ENCODE measurements around the gene PDE3A.
"Not testable (repeated sequence)": the region's sequence is repeated elsewhere in the genome, so short reads cannot be mapped to it uniquely, and the experiment has no call there.

Gene PDE3A

GRCh38 chr12:20604408-20605067, 236.2 kb downstream of the PDE3A start:
- no peak for DNase-seq (ENCODE audit: extremely low read depth, low read depth)
- TF ChIP-seq, protein P1, sequence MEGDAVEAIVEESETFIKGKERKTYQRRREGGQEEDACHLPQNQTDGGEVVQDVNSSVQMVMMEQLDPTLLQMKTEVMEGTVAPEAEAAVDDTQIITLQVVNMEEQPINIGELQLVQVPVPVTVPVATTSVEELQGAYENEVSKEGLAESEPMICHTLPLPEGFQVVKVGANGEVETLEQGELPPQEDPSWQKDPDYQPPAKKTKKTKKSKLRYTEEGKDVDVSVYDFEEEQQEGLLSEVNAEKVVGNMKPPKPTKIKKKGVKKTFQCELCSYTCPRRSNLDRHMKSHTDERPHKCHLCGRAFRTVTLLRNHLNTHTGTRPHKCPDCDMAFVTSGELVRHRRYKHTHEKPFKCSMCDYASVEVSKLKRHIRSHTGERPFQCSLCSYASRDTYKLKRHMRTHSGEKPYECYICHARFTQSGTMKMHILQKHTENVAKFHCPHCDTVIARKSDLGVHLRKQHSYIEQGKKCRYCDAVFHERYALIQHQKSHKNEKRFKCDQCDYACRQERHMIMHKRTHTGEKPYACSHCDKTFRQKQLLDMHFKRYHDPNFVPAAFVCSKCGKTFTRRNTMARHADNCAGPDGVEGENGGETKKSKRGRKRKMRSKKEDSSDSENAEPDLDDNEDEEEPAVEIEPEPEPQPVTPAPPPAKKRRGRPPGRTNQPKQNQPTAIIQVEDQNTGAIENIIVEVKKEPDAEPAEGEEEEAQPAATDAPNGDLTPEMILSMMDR (IDR thresholded peaks at IDR 0.05; ENCODE audit: low read depth, low read length, missing control alignments): no peak
- H3K4me3 ChIP-seq (replicated peaks; ENCODE audit: low read depth, low read length): no peak overlapping the region

DNA sequence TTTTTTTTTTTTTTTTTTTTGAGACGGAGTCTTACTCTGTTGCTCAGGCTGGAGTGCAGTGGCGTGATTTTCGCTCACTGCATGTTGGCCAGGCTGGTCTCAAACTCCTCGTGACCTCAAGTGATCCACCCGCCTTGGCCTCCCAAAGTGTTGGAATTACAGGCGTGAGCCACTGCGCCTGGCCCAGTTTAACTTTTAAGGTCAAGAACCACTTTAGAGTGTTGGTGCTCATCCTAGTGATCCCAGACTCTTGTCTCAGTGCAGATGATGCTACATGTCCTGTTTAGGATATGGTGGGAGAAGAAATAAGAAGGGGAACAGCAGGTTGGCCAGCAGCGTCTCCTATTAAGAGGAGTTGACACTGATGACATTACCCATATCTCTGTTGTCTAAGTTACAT, 246.7 kb downstream of the PDE3A start:
- not testable (repeated sequence) for H3K4me3 ChIP-seq (replicated peaks; ENCODE audit: low read depth, low read length); DNase-seq (ENCODE audit: extremely low read depth, low read depth)

DNA sequence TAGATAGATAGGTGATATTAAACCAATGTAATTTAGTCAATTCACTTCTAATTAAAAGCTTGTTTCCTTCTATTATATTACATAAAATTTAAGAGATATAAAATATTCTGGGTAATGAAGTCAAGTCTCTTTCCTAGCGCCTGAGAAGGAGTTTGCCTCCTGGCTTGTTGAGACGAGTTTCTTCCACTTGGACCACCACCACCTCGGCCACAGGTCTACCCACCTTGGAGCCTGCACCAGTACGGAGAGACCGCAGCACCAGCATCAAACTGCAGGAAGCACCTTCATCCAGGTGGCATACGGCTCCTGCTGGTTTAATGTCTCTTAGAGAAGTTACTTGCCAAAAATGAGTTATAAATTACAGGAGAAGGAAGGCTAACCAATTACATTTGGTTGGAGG, 247.8 kb downstream of the PDE3A start:
- DNase-seq (ENCODE audit: extremely low read depth, low read depth): no peak
- H3K4me3 ChIP-seq (replicated peaks; ENCODE audit: low read depth, low read length): no peak overlapping the region

GRCh38 chr12:20620261-20620660, 251.9 kb downstream of the PDE3A start:
- DNase-seq (ENCODE audit: extremely low read depth, low read depth): no peak
- TF ChIP-seq, protein P1 (IDR thresholded peaks at IDR 0.05; ENCODE audit: low read depth, low read length, missing control alignments): no peak
- no peak overlapping the region for H3K4me3 ChIP-seq (replicated peaks; ENCODE audit: low read depth, low read length)

More for the DNA sequence above, 247.8 kb downstream of the PDE3A start:
- TF ChIP-seq, protein P1 (IDR thresholded peaks at IDR 0.05; ENCODE audit: low read depth, low read length, missing control alignments): no peak

- no peak overlapping the region for H3K4me3 ChIP-seq (replicated peaks; ENCODE audit: low read depth, low read length)
- TF ChIP-seq, protein P1 (IDR thresholded peaks at IDR 0.05; ENCODE audit: low read depth, low read length, missing control alignments): peak; percentile 55
- no peak for DNase-seq (ENCODE audit: extremely low read depth, low read depth)
These were observed 256.4 kb downstream of the PDE3A start for GRCh38 chr12:20624718-20625117.

DNA sequence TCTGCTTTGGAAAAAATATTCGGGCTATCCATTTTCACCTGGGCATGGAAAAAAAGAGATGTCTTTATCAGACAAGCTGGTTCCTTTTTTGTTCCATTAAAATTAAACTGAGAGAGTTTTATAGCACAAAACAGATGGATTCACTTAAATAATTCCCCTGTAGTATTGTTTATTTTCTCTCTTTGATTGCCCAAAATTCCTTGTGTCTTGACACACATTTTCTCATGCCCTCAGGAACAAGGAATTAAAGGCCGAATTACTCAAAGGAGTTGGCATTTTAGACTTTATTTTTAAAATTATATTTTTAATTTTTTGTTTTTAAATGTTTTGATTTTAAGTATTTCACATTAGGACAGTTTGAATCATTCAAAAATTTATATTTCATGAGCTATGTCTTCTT, 257.2 kb downstream of the PDE3A start:
- TF ChIP-seq, protein P1 (IDR thresholded peaks at IDR 0.05; ENCODE audit: low read depth, low read length, missing control alignments): no peak
- H3K4me3 ChIP-seq (replicated peaks; ENCODE audit: low read depth, low read length): no peak overlapping the region
- no peak for DNase-seq (ENCODE audit: extremely low read depth, low read depth)

DNA sequence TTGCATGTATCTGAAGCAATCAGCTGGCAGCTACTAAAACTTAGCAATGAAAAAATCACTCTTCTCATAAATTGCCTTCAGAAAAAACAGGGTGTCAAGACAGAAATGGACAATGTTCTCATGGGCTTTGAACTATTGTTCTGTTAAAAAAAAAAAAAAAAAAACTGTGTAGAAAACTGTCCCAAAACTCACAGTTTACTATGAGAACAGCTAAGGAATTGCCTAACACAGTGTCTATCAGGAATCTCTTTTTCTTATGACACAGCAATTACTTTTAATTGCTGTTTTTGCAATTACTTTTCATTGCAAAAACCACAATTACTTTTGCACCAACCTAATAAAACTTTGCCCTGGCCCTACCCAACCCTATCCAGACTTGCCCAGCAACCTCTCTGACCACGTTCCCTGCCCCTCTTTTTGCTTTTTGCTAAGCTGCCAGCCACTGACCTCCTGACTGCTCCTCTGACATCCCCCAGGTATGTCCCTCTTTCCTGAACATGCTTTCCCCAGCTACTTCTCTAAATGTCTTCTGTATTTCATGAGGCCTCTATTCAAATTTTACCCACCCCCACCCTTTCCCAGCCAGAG, 258.8 kb downstream of the PDE3A start:
- H3K4me3 ChIP-seq (replicated peaks; ENCODE audit: low read depth, low read length): no peak overlapping the region
- TF ChIP-seq, protein P1 (IDR thresholded peaks at IDR 0.05; ENCODE audit: low read depth, low read length, missing control alignments): no peak
- no peak for DNase-seq (ENCODE audit: extremely low read depth, low read depth)
